OCI-LY7 (cell line): ENCODE measurements around the gene CYTH3. TPM values are rescaled to one million over a fixed set of nuclear protein-coding genes. Genes with fewer than 3 reads are reported as not detected.

Source experiments
- BruUV-seq: library from RNA; stranded (reverse); fragments of 400-500 nt; replicated peaks from 2 replicates; lab custom pipeline; 2021; lab: Mats Ljungman, UMichigan
- CTCF ChIA-PET: fragments of 300-600 bp; sonication (Branson Sonifier 250); formaldehyde crosslinking; loops from one replicate; lab custom pipeline; 2022; ENCODE audit warnings: antibody characterized with exemption; ENCODE audit not compliant: unreplicated experiment; lab: Charles Lee
- POLR2A ChIA-PET: fragments of 300-600 bp; sonication (Branson Sonifier 250); formaldehyde crosslinking; loops from one replicate; lab custom pipeline; 2022; ENCODE audit warnings: antibody characterized with exemption; lab: Charles Lee
- DNase-seq: peaks from one replicate; pipeline ENCODE4 v3.0.0-alpha.2; 2015; ENCODE audit warnings: low spot score
- H2AFZ ChIP-seq: fragments of 200-600 bp; sonication (generic), shearing (Covaris generic); 2 replicates; pipeline ENCODE4 v1.6.1; 2014; ENCODE audit warnings: mild to moderate bottlenecking, antibody characterized with exemption, low read length, moderate library complexity
- H3K27ac ChIP-seq: fragments of 200-600 bp; sonication (generic); 2 replicates; pipeline ENCODE4 v1.5.1; 2014; ENCODE audit warnings: mixed run types, low read depth, mild to moderate bottlenecking, moderate library complexity, low read length, inconsistent platforms; ENCODE audit not compliant: poor library complexity, severe bottlenecking
- H3K36me3 ChIP-seq: fragments of 200-600 bp; sonication (generic); 2 replicates; pipeline ENCODE4 v1.6.1; 2014; ENCODE audit warnings: mild to moderate bottlenecking, antibody characterized with exemption, low read length, moderate library complexity, mixed read lengths; ENCODE audit not compliant: insufficient read depth
- H3K4me1 ChIP-seq: fragments of 200-600 bp; sonication (generic); 2 replicates; pipeline ENCODE4 v1.5.1; 2014; ENCODE audit warnings: mild to moderate bottlenecking, low read length; ENCODE audit not compliant: insufficient read depth, poor library complexity, severe bottlenecking
- H3K4me2 ChIP-seq: fragments of 200-600 bp; sonication (generic); 2 replicates; pipeline ENCODE4 v1.6.1; 2014; ENCODE audit warnings: mild to moderate bottlenecking, low read length
- H3K4me3 ChIP-seq: fragments of 200-600 bp; sonication (generic); 2 replicates; pipeline ENCODE4 v1.5.1; 2014; ENCODE audit warnings: mild to moderate bottlenecking, low read depth, low read length; ENCODE audit not compliant: poor library complexity, severe bottlenecking
- H3K79me2 ChIP-seq: fragments of 200-600 bp; sonication (generic); 2 replicates; pipeline ENCODE4 v1.6.1; 2016; ENCODE audit warnings: low read depth, mild to moderate bottlenecking, low read length, moderate library complexity, mixed read lengths; ENCODE audit not compliant: insufficient read depth
- H3K9me2 ChIP-seq: fragments of 200-600 bp; sonication (generic); 2 replicates; pipeline ENCODE4 v1.6.1; 2016; ENCODE audit warnings: mild to moderate bottlenecking, low read length, mixed read lengths; ENCODE audit not compliant: insufficient read depth
- H3K9me3 ChIP-seq: fragments of 200-600 bp; sonication (generic); 2 replicates; pipeline ENCODE4 v1.6.1; 2014; ENCODE audit warnings: mild to moderate bottlenecking, mixed run types, low read length, mixed read lengths
- H4K20me1 ChIP-seq: fragments of 200-600 bp; sonication (generic); 2 replicates; pipeline ENCODE4 v1.6.1; 2014; ENCODE audit warnings: mild to moderate bottlenecking, antibody characterized with exemption, low read length, moderate library complexity, mixed read lengths; ENCODE audit not compliant: insufficient read depth
- EZH2phosphoT487 ChIP-seq: fragments of 200-600 bp; sonication (generic); IDR thresholded peaks from 2 replicates; pipeline ENCODE4 v1.6.1; 2018; ENCODE audit warnings: low read depth, borderline replicate concordance, mild to moderate bottlenecking, mixed run types, antibody characterized with exemption, low read length, moderate library complexity, mixed read lengths
- intact Hi-C: fragments of 100-400 bp; cut with micrococcal nuclease; formaldehyde crosslinking; loops from one replicate; pipeline ENCODE4 v1.10.0; 2022; ENCODE audit not compliant: unreplicated experiment
- total RNA-seq, 2 experiments: library from RNA; depleted of rRNA in 1 of 2; stranded (reverse); fragments of >200 nt in 1 of 2; shearing (Covaris generic) in 1 of 2; gene quantifications; 2 replicates each; pipeline ENCODE4 v1.2.3, GENCODE V29; 2014 to 2022
- TF ChIP-seq, protein P1 (sequence below): fragments of 200-600 bp; sonication (generic); conservative IDR thresholded peaks from 2 replicates; pipeline ENCODE4 v1.5.1; 2014; ENCODE audit warnings: mild to moderate bottlenecking, antibody characterized with exemption, low read length, moderate library complexity, mixed read lengths

Gene CYTH3
- total RNA-seq, 2 experiments from 2014 or later: 3.7 to 4.7 TPM

DNA sequence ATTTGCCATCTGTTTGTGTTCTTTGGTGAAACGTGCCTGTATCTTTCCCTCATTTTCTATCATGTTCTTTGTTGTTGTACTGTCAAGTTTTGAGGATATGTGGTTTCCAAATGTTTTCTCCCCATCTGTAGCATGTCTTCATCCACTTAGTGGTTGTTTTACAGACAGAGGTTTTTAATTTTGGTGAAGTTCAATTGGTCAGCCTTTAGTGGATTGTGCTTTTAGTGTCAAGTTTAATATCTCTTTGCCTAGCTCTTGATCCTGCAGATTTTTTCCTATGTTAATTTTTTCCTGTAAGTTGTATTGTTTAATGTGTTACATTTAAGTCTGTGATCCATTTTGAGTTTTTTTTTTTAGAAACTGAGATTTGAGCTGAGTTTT is 145.3 kb downstream of the CYTH3 start:
- H3K79me2 ChIP-seq: no peaks in the 10 kb centered on the region

GRCh38 chr7:6123843-6124242 is 148.6 kb downstream of the CYTH3 start:
- no peak for DNase-seq
- no TSS peak for BruUV-seq
- Histone ChIP-seq H3K4me2 (no peak overlapping the region), H3K9me3 (peaks cover 14% of the 10 kb centered on the region), H4K20me1 (no peaks in the 10 kb centered on the region), H3K27ac (no peak overlapping the region), H3K4me1 (no peaks in the 10 kb centered on the region), H2AFZ (no peak overlapping the region), H3K79me2 (no peaks in the 10 kb centered on the region), H3K4me3 (no peak overlapping the region), H3K9me2 (no peaks in the 10 kb centered on the region), H3K36me3 (peaks cover 91% of the 10 kb centered on the region)
- ChIA-PET CTCF (no interaction called here), POLR2A (interaction anchor here (0.6 to 1.3 kb wide), 3 partner anchors 9 to 162 kb away, joined by 3 to 4 read pairs (median 3); no protein-coding TSS in a partner anchor)
- no peak for TF ChIP-seq EZH2phosphoT487
- TF ChIP-seq, protein P1, sequence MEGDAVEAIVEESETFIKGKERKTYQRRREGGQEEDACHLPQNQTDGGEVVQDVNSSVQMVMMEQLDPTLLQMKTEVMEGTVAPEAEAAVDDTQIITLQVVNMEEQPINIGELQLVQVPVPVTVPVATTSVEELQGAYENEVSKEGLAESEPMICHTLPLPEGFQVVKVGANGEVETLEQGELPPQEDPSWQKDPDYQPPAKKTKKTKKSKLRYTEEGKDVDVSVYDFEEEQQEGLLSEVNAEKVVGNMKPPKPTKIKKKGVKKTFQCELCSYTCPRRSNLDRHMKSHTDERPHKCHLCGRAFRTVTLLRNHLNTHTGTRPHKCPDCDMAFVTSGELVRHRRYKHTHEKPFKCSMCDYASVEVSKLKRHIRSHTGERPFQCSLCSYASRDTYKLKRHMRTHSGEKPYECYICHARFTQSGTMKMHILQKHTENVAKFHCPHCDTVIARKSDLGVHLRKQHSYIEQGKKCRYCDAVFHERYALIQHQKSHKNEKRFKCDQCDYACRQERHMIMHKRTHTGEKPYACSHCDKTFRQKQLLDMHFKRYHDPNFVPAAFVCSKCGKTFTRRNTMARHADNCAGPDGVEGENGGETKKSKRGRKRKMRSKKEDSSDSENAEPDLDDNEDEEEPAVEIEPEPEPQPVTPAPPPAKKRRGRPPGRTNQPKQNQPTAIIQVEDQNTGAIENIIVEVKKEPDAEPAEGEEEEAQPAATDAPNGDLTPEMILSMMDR: no peak
- intact Hi-C loops: no loop called here

More for the DNA sequence above, 145.3 kb downstream of the CYTH3 start:
- no peaks in the 10 kb centered on the region for H4K20me1 ChIP-seq
- no peak for TF ChIP-seq EZH2phosphoT487
- TF ChIP-seq, protein P1: no peak
- H3K4me2 ChIP-seq: no peak overlapping the region
- intact Hi-C loops: no loop called here
- POLR2A ChIA-PET: no interaction called here
- H3K9me3 ChIP-seq: no peaks in the 10 kb centered on the region
- peaks cover 87% of the 10 kb centered on the region for H3K36me3 ChIP-seq
- no peaks in the 10 kb centered on the region for H3K4me1 ChIP-seq
- CTCF ChIA-PET: no interaction called here
- no peaks in the 10 kb centered on the region for H3K9me2 ChIP-seq
- H3K27ac ChIP-seq: no peak overlapping the region
- no TSS peak for BruUV-seq
- H2AFZ ChIP-seq: no peak overlapping the region
- no peak for DNase-seq
- H3K4me3 ChIP-seq: no peak overlapping the region

GRCh38 chr7:6121141-6121540 is 151.3 kb downstream of the CYTH3 start:
- Histone ChIP-seq H3K27ac (no peak overlapping the region), H3K79me2 (no peaks in the 10 kb centered on the region), H3K4me3 (no peak overlapping the region), H3K4me2 (no peak overlapping the region), H3K36me3 (peaks cover 94% of the 10 kb centered on the region), H3K9me2 (no peaks in the 10 kb centered on the region), H3K4me1 (no peaks in the 10 kb centered on the region), H4K20me1 (no peaks in the 10 kb centered on the region), H3K9me3 (peaks cover 14% of the 10 kb centered on the region), H2AFZ (no peak overlapping the region)
- intact Hi-C loops: no loop called here
- ChIA-PET POLR2A (interaction anchor here (1.3 to 1.5 kb wide), 2 partner anchors 15 to 18 kb away, joined by 5 to 6 read pairs; no protein-coding TSS in a partner anchor), CTCF (no interaction called here)
- BruUV-seq: no TSS peak
- TF ChIP-seq, protein P1: no peak
- no peak for TF ChIP-seq EZH2phosphoT487
- DNase-seq: no peak
